SK-N-SH (cell line): Measurements from ENCODE around the gene SLC2A11. TPM values are rescaled to one million over a fixed set of nuclear protein-coding genes. Genes with fewer than 3 reads are reported as not detected.

Experiments
- CTCF ChIA-PET: fragments of 300-600, 350-600 bp; formaldehyde crosslinking; extraction: SDS; loops from one replicate; lab custom pipeline; 2021; lab: Yijun Ruan, JAX
- POLR2A ChIA-PET: fragments of 350-600 bp; sonication (Branson Sonifier 250); formaldehyde crosslinking; extraction: SDS; loops from one replicate; lab custom pipeline; 2020; ENCODE audit warnings: antibody characterized with exemption, inconsistent platforms; lab: Yijun Ruan, JAX
- DNase-seq: peaks from one replicate; pipeline ENCODE4 v3.0.0; 2012
- H2AFZ ChIP-seq: fragments of 200-600 bp; sonication (generic); 2 replicates; pipeline ENCODE4 v1.8.1; 2016; ENCODE audit warnings: antibody characterized with exemption, mild to moderate bottlenecking, low read depth
- H3F3A ChIP-seq: fragments of 200-600 bp; sonication (generic); replicated peaks from 2 replicates; pipeline ENCODE3; 2016; ENCODE audit warnings: antibody characterized with exemption, mild to moderate bottlenecking; ENCODE audit not compliant: insufficient read depth
- H3K27ac ChIP-seq, 2 experiments: fragments of 200-500 bp in 1 of 2; fragments of 200-600 bp in 1 of 2; sonication (Bioruptor generic) in 1 of 2; sonication (generic), shearing (Covaris generic) in 1 of 2; 2 replicates each; pipeline versions ENCODE4 v1.5.1 to v1.6.1; 2014 to 2016; ENCODE audit warnings: low read depth in 2 of 2, inconsistent platforms in 1 of 2, low read length in 1 of 2, mild to moderate bottlenecking in 1 of 2, mixed read lengths in 1 of 2
- H3K27me3 ChIP-seq: fragments of 200-600 bp; sonication (generic), shearing (Covaris generic); 2 replicates; pipeline ENCODE4 v1.6.1; 2016; ENCODE audit warnings: mixed run types; ENCODE audit not compliant: insufficient read depth
- H3K36me3 ChIP-seq, 2 experiments: fragments of 200-500 bp in 1 of 2; fragments of 200-600 bp in 1 of 2; sonication (Bioruptor generic) in 1 of 2; sonication (generic) in 1 of 2; replicated peaks in 1 of 2; 2 replicates each; pipeline versions ENCODE3 to v1.5.1; 2014 to 2016; ENCODE audit warnings: low read length in 1 of 2, mild to moderate bottlenecking in 1 of 2; ENCODE audit not compliant: insufficient read depth in 2 of 2, control insufficient read depth in 1 of 2
- H3K4me1 ChIP-seq, 2 experiments: fragments of 200-500 bp in 1 of 2; fragments of 200-600 bp in 1 of 2; sonication (Bioruptor generic) in 1 of 2; sonication (generic), shearing (Covaris generic) in 1 of 2; 2 replicates each; pipeline versions ENCODE4 v1.5.1 to v1.6.1; 2014 to 2016; ENCODE audit warnings: low read depth in 1 of 2, low read length in 1 of 2, mixed run types in 1 of 2; ENCODE audit not compliant: insufficient read depth in 2 of 2, control insufficient read depth in 1 of 2
- H3K4me2 ChIP-seq: fragments of 200-600 bp; sonication (generic), shearing (Covaris generic); 2 replicates; pipeline ENCODE4 v1.6.1; 2017; ENCODE audit warnings: mixed run types
- H3K4me3 ChIP-seq, 2 experiments: fragments of 200-500 bp in 1 of 2; fragments of 200-600 bp in 1 of 2; sonication (Bioruptor generic) in 1 of 2; sonication (generic), shearing (Covaris generic) in 1 of 2; 2 replicates each; pipeline versions ENCODE4 v1.5.1 to v1.8.1; 2014 to 2016; ENCODE audit warnings: low read depth in 2 of 2, inconsistent platforms in 1 of 2, low read length in 1 of 2, mild to moderate bottlenecking in 1 of 2, mixed read lengths in 1 of 2, moderate library complexity in 1 of 2
- H3K79me2 ChIP-seq: fragments of 200-600 bp; sonication (generic); 2 replicates; pipeline ENCODE4 v1.8.1; 2017; ENCODE audit warnings: mild to moderate bottlenecking; ENCODE audit not compliant: insufficient read depth
- H3K9ac ChIP-seq: fragments of 200-600 bp; sonication (generic); 2 replicates; pipeline ENCODE4 v1.6.1; 2017; ENCODE audit warnings: mixed run types
- H3K9me2 ChIP-seq: fragments of 200-600 bp; sonication (generic); 2 replicates; pipeline ENCODE4 v1.6.1; 2017; ENCODE audit warnings: mixed run types
- H3K9me3 ChIP-seq: fragments of 200-600 bp; sonication (generic); 2 replicates; pipeline ENCODE4 v1.6.1; 2017; ENCODE audit warnings: mixed run types, mild to moderate bottlenecking, moderate library complexity
- H4K20me1 ChIP-seq: fragments of 200-600 bp; sonication (generic); 2 replicates; pipeline ENCODE4 v1.6.1; 2017; ENCODE audit warnings: mild to moderate bottlenecking, mixed run types; ENCODE audit not compliant: insufficient read depth
- CTCF ChIP-seq: fragments of 200-600 bp; sonication (generic); IDR thresholded peaks from 2 replicates; pipeline ENCODE4 v1.6.1; 2017; ENCODE audit warnings: antibody characterized with exemption, mild to moderate bottlenecking, moderate library complexity
- ELF1 ChIP-seq: IDR thresholded peaks from 2 replicates; pipeline ENCODE4 v1.4.0; 2012
- EP300 ChIP-seq, 2 experiments: IDR thresholded peaks; 2 replicates each; pipeline versions ENCODE4 v1.4.0 to v1.6.1; 2012; ENCODE audit warnings: borderline replicate concordance in 1 of 2, low read depth in 1 of 2, low read length in 1 of 2
- FOSL2 ChIP-seq: IDR thresholded peaks from 2 replicates; pipeline ENCODE4 v1.4.0; 2012; ENCODE audit warnings: low read depth, mild to moderate bottlenecking, moderate library complexity, borderline replicate concordance
- FOXJ3 ChIP-seq: sonication (generic); formaldehyde crosslinking; IDR thresholded peaks from 2 replicates; pipeline ENCODE4 v1.5.1; 2020; ENCODE audit warnings: mild to moderate bottlenecking, missing genetic modification reagents
- IRF3 ChIP-seq: fragments of 150-350 bp; IDR thresholded peaks from 2 replicates; pipeline ENCODE4 v1.6.1; 2016; ENCODE audit warnings: mild to moderate bottlenecking, low read depth, low read length
- MAX ChIP-seq: IDR thresholded peaks from 2 replicates; pipeline ENCODE4 v1.4.0; 2012; ENCODE audit warnings: low read depth
- MXI1 ChIP-seq: IDR thresholded peaks from 2 replicates; pipeline ENCODE4 v1.6.1; 2012; ENCODE audit warnings: mild to moderate bottlenecking, low read depth, low read length, improper control_type of control experiment
- PBX3 ChIP-seq: IDR thresholded peaks from 2 replicates; pipeline ENCODE4; 2012
- RCOR1 ChIP-seq: fragments of 150-350 bp; IDR thresholded peaks from 2 replicates; pipeline ENCODE4 v1.6.1; 2017; ENCODE audit warnings: antibody characterized with exemption, low read length
- REST ChIP-seq: IDR thresholded peaks from 2 replicates; pipeline ENCODE4 v1.6.1; 2012; ENCODE audit warnings: mild to moderate bottlenecking, low read depth, low read length, moderate library complexity
- RFX5 ChIP-seq: IDR thresholded peaks from 2 replicates; pipeline ENCODE4 v1.6.1; 2012; ENCODE audit warnings: mild to moderate bottlenecking, improper control_type of control experiment, low read length
- SIN3A ChIP-seq: IDR thresholded peaks from 2 replicates; pipeline ENCODE4 v1.6.1; 2012; ENCODE audit warnings: low read depth, mild to moderate bottlenecking, low read length, moderate library complexity, borderline replicate concordance
- SMC3 ChIP-seq: IDR thresholded peaks from 2 replicates; pipeline ENCODE4 v1.6.1; 2012; ENCODE audit warnings: low read depth, low read length, improper control_type of control experiment
- TEAD4 ChIP-seq: IDR thresholded peaks from 2 replicates; pipeline ENCODE4 v1.4.0; 2012; ENCODE audit warnings: mild to moderate bottlenecking, borderline replicate concordance; ENCODE audit not compliant: insufficient read depth
- USF2 ChIP-seq: fragments of 150-350 bp; IDR thresholded peaks from 2 replicates; pipeline ENCODE4 v1.6.1; 2017; ENCODE audit warnings: antibody characterized with exemption, low read length, low read depth, borderline replicate concordance
- ZBTB33 ChIP-seq: IDR thresholded peaks from 2 replicates; pipeline ENCODE4 v1.4.0; 2012; ENCODE audit warnings: low read depth, borderline replicate concordance
- WGBS: methylation state at CpG from one replicate; pipeline ENCODE4 v1.1.6; 2017; ENCODE audit warnings: low lambda C conversion rate; 5-methylcytosine and 5-hydroxymethylcytosine counted together
- polyA plus RNA-seq, 3 experiments: library from polyadenylated mRNA; depleted of rRNA; stranded (reverse); fragments of >200 nt; gene quantifications; 2 replicates each; pipeline ENCODE4 v1.2.3, GENCODE V29; 2012

The SLC2A11 gene
- polyA plus RNA-seq, 1 of the 3 experiments (the other 2 are of a cell fraction) = 21.8 TPM

- no peak for TF ChIP-seq FOSL2
- TF ChIP-seq IRF3 = no peak
- TF ChIP-seq EP300 (IDR thresholded peaks at IDR 0.05; ENCODE audit: borderline replicate concordance in 1 of 2, low read depth in 1 of 2, low read length in 1 of 2) = no peak
Measured at GRCh38 chr22:23823331-23823791, 34.3 kb upstream of the SLC2A11 start (continued).

GRCh38 chr22:23824476-23825245 is 33.0 kb upstream of the SLC2A11 start:
- ChIA-PET CTCF (interaction anchor here (1.0 to 2.8 kb wide), 4 partner anchors 25 to 57 kb away, joined by 3 to 16 read pairs (median 4); partner anchors contain the start of gene CHCHD10), POLR2A (interaction anchor here (0.6 kb wide), 1 partner anchor 627 kb away, joined by 3 read pairs; no protein-coding TSS in a partner anchor)
- no peak for DNase-seq
- TF ChIP-seq EP300 (IDR thresholded peaks at IDR 0.05; ENCODE audit: borderline replicate concordance in 1 of 2, low read depth in 1 of 2, low read length in 1 of 2) (no peak), FOXJ3 (CRISPR knock-in tag) (no peak), MAX (no peak), TEAD4 (no peak), REST (no peak), PBX3 (no peak), ZBTB33 (no peak), ELF1 (no peak), SMC3 (no peak), SIN3A (no peak), RFX5 (no peak), RCOR1 (no peak), CTCF (no peak), MXI1 (no peak), USF2 (no peak)

More at GRCh38 chr22:23824476-23825245, 33.0 kb upstream of the SLC2A11 start:
- Histone ChIP-seq H3K4me1 (peaks cover 0 to 60% of the 10 kb centered on the region in 2 experiments; a peak in 2 of 4 replicates), H3K9ac (no peak overlapping the region), H4K20me1 (no peaks in the 10 kb centered on the region; the same call in 1 of the 2 replicates), H3K9me2 (no peaks in the 10 kb centered on the region), H3K4me3 (no peak overlapping the region), H3F3A (peaks cover 12% of the 10 kb centered on the region), H3K9me3 (no peaks in the 10 kb centered on the region), H3K27ac (peak overlapping the region in 1 of 2 experiments; percentile 95; a peak in 3 of 4 replicates), H3K79me2 (0 out of 2 replicates have a peak, but pooled peaks cover 3% of the 10 kb centered on the region), H2AFZ (no peak overlapping the region), H3K4me2 (no peak overlapping the region), H3K36me3 (peaks cover 40 to 41% of the 10 kb centered on the region in 2 experiments), H3K27me3 (no peaks in the 10 kb centered on the region)
- WGBS = 88% methylated on average over 8 of the region's 13 CpGs
